Keratinocyte (primary cell): Measurements from ENCODE around the gene FERMT3.

Source experiments
- CTCF ChIP-seq, 3 experiments: IDR thresholded peaks in 1 of 3; conservative IDR thresholded peaks in 1 of 3; optimal IDR thresholded peaks in 1 of 3; 2 replicates in 2 of 3; 3 replicates in 1 of 3; pipeline versions ENCODE3 to v1.5.1; 2011; ENCODE audit warnings: low read length in 3 of 3, mild to moderate bottlenecking in 3 of 3, moderate library complexity in 2 of 3, control low read depth in 1 of 3, inconsistent platforms in 1 of 3; ENCODE audit not compliant: insufficient read depth in 2 of 3; ENCODE audit errors: extremely low read depth in 1 of 3
- EZH2 ChIP-seq: IDR thresholded peaks from one replicate; pipeline ENCODE4 v1.6.1; 2012; ENCODE audit warnings: inconsistent platforms, mild to moderate bottlenecking, low read length, moderate library complexity

- TF ChIP-seq EZH2 = no peak
- TF ChIP-seq CTCF (optimal IDR thresholded peaks at IDR 0.05 in 1 of 3, IDR thresholded peaks at IDR 0.05 in 1 of 3, conservative IDR thresholded peaks at IDR 0.05 in 1 of 3; ENCODE audit: extremely low read depth in 1 of 3, insufficient read depth in 2 of 3, low read length in 3 of 3) = no peak
Observed at GRCh38 chr11:64241491-64242374, 35.2 kb downstream of the FERMT3 start.
